T-helper 2 cell treated with Interferon-gamma antibody and Interleukin-4, amounts not matched to agents 100 ng/mL and 5 ng/mL, for 36 hours (primary cell): ENCODE results near the gene WNT4. TPM values are rescaled to one million over a fixed set of nuclear protein-coding genes. Genes with fewer than 3 reads are reported as not detected.

Experiments
- intact Hi-C: fragments of 100-400 bp; cut with micrococcal nuclease; formaldehyde crosslinking; loops from one replicate; pipeline ENCODE4 v1.15.1; 2023
- total RNA-seq: library from RNA; stranded (reverse); gene quantifications from 2 replicates; pipeline ENCODE4 v1.2.3, GENCODE V29; 2022

The WNT4 gene
- not detected in 2 replicates for total RNA-seq

DNA sequence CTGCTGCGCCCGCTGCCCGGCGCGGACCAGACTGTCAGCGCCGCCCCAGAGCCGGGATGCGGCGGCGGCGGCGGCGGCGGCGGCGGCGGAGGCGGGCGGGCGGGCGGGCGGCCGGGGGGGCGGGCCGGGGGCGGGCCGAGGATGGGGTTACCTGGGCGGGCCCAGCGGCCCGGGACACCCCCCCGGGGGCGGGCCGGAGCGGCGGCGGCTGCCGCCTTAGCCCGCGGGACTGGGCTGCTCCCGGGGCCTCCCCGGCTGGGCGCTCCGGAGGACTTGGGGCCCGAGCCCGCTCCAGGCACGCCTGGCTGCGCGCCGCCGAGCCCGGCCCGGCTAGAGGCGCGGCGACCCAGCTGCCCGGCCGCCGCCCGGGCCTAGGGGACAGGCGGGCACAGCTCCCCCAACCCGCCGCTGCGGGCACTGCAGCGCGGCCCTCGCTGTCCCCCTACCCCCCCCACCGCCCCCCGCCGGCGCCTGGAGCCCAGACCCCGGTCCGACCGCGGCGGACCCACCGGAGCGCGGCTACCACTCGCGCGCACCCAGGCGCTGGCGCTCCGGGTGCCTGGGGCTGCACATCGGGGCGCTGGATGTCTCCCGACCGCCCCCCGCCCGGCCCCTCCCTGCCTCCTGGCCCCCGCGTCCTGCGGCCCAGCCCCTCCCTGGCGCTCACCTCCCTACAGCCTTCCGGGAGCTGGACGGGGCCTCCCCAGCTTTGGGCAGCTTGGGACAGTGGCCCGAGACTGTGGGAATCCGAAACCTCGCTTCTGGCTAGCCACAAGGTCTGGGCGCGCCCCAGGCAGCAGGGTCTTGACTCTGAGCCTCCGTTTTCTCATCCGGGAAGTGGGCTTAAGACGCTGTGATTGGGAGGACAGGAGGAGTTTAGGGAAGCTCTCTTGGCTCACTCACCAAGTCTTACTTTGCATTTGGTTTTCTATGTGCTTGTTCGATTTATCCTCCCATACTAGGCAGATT is at the start of gene WNT4:
WNT4 (minus strand) TSS at position 33 of the 969 bp plus-strand sequence. CDS start 175 bp downstream, outside the sequence.
- intact Hi-C loops: no loop called here

DNA sequence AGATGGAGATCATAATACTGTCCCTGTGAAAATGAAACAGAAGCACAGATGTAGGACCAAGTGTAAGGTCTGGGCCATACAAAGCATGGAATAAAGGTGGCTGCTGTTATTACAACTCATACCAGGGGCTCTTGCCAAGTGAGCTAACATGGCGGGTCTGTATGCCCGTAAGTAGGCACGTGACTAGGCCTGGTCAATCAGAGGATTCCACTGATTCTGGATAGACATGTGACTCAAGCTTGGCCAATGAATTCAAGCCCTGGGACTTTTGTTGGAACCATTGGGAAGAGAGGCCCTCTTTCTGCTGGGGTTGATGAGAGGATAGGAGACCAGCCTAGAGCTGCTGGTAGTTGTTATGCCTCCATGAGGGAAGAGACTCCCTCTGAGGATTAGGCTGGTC is 47.8 kb upstream of the WNT4 start:
- intact Hi-C loops: no loop called here

DNA sequence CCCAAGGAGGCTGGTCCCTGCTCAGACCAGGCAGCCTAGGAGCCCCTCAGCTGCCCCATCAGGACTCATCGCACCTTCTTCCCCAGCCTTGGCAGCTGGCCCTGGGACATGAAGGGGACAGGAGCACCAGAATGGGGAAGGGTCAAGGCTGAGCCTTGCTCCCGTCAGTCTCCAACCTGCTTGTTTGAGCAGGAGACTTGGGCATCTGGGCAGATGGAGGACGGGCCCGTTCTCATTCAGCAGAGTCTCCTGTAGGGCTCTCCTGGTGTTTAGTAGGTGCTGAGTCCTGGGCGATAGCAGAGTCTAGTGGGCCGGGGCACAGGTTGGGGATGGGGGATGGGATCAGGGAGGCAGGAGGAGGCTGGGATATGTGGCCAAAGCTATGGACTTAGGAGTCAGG is 47.4 kb upstream of the WNT4 start:
- intact Hi-C loops: no loop called here

DNA sequence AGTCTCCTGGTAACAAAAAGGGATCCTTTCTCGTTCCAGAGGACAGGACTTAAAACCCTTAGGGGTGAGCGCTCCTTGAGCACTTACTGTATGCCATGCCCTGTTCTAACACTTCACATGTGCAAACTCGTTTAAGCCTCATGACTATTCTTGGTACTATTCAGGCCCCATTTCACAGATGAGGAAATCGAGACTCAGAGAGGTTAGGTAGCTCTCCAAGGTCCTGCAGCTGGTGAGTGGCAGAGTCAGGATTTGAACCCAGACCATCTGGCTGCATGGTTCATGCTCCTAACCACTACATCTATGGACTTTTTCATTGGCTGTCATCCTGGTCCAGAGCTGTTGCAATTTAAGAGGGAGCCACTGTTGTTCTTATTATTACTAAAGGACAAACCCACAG is 46.7 kb upstream of the WNT4 start:
- intact Hi-C loops: no loop called here

DNA sequence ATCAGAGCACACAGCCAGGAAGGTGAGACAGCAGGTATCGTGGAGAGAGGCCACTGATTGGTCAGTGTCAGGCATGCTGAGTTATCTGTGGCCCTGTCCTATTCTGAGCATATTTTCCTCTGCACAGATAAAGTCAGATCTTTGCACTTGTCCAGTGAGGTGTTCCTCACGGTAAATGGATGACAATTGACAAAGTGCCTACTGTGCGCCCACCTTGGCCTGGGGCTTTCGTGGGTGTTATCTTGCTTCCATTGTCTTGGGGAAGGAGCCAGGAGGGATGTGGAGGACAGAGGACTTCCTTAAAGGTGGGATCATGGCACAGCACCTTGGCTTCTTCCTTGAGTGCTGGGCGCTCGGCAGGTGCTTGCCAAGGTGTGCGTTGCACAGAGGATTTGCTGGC is 46.0 kb upstream of the WNT4 start:
- intact Hi-C loops: no loop called here

DNA sequence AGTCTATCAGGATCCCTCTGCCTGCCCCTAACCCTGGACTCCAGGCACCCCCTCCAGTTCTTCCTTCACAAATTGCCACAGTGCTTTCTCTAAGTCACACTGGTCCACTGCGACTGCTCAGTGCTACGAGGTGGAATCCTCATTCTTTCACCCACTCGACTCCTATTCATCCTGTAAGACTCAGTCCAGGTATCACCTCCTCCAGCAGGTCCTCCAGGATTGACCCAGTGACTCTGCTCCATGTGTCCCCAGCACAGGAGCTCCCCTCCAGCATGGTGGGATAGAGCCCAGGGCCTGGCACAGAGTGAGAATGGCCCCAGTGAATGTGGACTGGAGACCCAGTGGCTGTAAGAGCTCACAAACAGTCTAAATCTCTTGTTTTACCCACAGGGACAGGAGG is 45.5 kb upstream of the WNT4 start:
- intact Hi-C loops: no loop called here

DNA sequence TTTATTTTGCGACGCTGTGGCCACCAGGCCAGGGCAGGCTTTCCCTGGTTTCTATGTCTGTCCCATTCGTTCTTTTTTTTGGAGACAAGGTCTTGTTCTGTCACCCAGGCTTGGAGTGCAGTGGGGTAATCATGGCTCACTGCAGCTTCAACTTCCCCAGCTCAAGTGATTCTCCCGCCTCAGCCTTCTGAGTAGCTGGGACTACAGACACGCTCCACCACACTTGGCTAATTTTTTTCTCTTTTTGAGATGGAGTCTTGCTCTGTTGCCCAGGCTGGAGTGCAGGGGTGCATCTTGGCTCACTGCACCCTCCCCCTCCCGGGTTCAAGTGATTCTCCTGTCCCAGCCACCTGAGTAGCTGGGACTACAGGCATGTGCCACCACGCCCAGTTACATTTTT is 43.4 kb upstream of the WNT4 start:
- intact Hi-C loops: no loop called here

DNA sequence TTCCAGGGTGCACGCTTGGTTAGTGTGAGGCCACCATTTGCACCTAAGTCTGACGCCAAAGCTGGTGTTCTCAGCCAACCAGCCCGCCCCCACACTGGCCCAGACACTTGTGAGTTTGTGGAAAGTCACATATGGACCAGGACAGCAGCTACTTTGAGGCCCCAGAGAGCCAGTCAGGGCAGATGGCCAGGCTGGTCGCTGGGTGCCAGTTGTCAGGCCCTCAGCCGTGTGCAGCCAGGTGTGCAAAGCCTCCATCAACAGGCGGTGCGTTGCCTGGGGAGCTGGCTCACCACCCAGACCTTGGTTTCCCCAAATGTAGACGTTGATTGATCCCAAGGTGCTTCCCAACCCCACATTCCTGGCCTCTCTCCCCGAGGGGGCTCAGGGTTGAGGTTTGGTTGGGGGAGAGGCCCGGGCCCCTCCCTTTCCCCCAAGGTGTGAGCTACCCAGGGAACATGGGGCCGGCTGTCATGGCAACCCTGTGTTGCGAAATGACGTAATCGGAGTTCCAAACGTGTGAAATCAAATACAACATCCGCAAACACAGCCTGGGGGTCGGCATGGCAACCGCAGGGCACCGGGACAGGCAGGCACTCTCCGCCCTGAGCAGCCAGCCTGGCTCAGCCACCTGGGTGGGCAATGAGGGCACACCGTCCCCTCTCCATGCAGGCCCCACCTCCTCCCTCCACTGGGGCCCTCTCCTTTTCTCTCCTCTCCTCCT is 42.2 kb upstream of the WNT4 start:
- intact Hi-C loops: no loop called here

DNA sequence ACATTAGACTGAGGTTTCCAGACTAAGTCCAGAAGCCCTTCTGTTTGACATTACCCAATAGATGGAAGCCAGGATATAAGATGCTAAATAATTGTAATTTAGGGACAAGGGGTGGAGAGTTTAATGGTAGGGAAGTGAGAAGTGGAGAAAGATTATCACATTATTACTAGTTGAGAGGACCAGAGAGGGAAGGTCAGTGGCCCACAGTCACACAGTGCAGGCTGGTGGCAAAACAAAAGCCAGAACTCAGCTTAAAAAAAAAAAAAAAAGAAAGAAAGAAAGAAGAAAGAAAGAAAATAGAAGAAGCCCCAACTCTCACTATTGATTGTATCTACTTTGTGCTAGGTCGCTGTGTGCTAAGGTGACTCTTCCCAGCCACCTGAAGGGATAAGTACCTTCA is 41.6 kb upstream of the WNT4 start:
- intact Hi-C loops: no loop called here

DNA sequence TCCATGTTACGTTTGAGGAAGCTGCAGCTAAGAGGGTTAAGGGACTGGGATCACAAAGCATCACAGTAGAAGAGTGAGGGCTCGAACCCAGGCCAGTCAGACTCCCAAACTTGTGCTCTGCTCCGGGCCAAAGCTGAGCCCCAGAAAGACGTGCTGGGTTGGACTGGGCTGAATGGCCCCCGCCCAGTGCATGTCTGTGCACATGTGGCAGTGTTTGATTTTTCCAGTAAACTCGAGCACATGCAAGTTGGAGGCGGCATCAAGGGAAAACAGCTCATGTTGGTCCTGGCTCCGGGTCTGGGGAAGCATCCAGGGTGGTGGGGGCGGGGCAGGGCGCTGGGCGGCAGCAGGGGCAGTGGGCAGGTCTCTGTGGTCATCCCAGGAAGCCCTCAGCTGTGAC is 39.8 kb upstream of the WNT4 start:
- intact Hi-C loops: no loop called here

DNA sequence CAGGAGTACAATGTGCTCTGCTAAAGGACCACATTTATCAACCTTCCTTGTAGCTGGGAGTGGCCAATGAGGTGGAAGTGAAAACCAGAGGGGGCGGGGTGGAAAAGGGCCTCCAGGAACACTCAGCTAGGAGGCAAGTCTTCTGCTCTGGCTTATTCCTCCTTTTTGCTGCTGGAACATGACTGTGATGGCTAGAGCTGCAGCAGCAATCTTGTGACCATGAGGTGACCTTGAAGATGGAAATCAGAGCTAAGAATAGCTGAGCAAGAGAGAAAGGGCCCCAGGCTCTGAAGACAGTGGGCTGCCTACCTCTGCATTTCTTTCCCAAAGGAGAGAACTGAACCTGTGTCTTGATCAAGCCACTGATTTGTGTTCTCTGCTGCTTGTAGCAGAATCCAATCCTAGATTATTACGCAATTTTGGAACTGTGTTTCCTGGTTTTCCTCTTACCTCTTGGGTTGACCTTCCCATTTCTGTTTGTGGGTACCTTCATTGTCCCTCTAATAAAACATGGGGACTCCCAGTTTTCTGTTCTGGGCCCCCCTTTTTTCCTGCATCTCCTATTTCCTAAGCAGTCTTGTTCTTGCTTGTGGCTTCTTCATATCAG is 36.4 kb upstream of the WNT4 start:
- intact Hi-C loops: no loop called here

DNA sequence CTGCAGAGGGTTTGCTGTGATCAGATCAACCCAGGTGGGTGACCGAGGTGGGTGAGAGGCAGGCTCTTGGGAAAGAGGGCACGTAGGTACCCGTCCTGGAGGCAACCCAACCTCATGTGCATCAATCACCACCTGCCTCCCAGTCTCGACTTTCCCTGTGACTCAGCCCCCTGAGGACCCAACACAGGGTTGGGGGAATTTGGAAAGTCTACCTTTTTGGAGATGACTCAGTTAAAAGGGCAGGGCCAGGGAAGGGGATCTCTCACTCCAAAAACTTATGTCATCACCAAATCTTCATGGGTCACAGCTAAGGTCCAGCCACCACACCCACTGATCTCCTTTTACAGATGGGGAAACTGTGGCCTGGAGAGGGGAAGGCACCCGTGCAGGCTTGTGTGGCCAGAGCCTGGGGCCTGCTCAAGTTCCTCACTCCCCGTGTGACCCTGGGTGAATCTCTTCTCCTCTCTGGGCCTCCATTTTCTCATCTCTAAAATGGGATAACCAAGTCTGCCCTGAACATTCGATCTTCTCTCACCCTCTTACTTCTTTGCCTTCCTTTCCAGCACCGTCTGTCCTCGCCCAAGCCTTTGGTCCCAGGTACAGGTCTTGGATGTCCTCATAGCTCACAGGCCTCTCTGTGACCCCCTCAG is 34.6 kb upstream of the WNT4 start:
- intact Hi-C loops: no loop called here

DNA sequence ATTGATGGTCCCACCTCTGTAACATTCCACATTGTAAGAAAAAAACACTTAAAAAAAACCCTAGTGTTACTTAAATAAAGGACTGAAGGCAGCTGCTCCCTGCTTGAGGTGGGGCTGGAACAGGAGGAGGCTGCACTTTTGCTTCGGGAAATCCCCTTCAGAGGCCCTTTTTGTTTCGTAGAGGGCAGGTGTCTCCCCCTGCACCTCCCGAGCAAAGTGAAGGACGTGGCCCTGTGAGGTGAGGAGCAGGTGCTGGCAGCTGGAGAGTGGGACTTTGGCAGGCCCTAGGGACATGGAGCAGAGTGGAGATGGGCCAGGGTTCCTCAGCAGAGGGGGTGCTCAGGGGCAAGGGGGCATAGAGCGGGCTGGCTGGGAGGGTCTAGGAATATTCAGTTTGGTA is 33.4 kb upstream of the WNT4 start:
- intact Hi-C loops: no loop called here

DNA sequence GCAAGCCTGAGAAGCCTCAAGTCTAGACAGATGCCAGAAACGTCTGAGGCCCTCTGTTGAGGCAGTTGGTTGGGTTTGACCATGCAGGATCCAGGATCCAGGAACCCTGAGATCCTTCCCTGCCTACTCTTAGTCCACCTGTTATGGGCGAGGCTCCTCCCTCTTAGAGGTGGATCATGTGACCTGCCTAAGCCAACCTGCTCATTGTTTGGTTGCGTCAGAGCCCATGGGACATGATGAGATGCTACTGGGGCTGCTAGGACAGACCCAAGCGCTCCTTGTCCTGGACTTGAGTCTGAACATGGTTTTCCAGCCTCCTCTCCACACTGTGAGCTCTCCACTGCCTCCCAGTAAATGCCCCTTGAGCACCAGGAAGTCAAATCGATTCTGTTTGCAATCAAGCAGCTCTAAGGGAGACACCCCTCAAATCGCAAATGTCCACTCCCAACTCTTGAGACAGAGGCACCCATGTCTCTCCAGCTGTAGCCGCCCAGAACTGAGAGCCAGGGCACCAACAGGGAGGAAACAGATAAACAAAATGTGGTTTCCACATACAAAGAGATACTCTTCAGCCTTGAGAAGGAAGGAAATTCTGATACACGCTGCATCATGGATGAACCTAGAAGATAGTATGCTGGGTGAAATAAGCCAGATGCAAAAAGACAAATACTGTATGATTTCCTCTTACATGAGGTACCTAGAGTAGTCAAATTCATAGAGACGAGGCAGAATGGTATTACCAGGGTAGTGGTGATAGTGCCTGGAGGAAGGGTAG is 31.7 kb upstream of the WNT4 start:
- intact Hi-C loops: no loop called here

DNA sequence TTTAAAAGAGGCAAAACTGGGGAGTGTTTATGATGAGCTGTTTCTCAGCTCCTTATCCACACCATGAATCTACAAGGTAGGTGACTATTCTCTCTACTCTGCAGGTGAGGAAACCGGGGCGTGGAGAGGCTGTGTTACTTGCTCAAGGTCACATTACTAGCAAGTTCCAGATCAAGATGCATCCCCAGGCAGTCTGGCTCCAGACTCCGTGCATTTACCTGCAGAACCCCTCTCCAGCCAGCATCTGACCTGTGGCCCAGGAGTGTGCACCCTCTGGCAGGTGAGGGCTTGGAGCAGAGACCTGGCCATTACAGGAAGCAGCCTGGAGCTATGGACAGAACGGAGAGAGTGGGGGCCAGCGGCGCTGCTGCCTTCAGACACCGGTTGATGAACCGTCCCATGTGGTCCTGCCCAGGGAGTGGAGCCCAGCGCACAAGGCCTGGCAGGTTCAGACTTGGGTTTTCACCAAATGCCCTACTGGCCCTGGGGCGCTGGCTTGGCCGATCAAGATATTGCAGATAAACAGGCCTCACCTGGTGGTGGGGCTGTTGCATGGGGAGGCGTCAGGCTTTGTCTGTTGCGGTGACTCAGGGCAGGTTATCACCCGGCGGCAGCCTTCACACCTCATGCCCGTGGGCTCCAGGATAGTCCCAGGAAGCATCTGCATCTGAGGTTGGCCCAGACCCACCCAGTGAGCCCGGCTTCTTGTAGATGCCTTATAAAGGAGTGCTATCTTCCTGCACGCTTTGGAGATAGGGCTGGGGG is 29.2 kb upstream of the WNT4 start:
- intact Hi-C loops: no loop called here

DNA sequence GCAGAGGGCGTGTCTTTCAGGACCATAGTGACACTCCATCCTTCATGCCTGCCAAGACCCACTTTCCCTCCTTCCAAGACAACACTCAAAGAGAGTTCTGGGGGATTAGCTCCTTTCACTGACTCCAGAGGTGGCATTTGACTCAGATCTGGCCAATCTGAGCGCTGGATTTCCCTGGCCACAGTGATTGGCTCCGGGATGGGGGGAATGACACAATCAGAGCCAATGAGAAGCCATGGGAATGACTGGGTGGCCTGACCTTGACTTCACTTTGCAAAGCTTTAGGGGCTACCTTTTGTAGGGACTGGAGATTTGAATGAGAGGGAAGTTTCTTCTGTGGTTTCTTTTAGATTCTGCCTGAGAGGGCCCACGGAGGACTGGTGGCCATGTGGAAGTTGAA is 26.9 kb upstream of the WNT4 start:
- intact Hi-C loops: no loop called here

DNA sequence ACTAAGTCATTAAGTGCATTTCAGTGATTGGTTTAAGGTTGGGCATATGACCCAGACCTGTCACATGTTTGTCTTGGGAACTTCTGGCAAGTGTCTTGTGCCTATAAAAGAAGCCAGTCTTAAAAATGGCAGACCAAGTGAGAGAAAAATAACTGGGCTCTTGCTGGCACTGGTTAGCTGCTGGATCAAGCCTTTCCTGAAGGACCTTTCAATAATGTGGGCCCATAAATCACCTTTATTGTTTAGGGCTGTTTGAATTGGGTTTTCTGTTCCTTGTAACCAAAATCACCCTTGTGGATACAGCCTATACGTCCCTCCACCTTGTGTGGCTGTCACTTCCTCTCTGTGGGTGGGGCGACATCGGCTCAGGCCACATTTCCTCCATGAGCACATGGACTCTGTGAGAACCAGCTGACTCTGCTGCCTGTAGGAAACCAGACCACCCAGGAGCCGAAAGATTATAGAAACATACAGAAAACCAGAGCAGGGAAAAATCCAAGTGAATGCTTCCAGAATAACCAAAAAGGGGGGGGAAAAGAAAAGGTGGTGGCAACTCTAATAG is 25.6 kb upstream of the WNT4 start:
- intact Hi-C loops: no loop called here

DNA sequence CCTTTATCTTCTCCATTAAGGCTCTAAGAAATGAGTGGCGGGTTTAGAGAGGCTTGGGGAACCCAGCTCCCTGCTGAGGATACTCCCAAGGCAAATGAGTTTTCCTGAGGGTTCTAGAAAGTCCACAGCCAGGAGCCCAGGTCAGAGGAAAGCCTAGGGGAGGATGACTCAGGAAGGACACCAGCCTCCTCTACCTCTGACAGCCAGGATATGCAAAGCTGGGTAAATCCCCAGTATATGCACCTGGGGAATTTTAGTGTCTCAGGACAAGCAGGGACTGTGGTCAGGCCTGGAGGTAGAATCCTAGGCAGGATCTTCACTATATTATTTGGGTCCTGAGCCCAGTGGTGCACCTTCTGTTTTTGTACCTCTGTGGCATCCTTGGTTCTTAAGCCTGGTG is 23.5 kb upstream of the WNT4 start:
- intact Hi-C loops: no loop called here

DNA sequence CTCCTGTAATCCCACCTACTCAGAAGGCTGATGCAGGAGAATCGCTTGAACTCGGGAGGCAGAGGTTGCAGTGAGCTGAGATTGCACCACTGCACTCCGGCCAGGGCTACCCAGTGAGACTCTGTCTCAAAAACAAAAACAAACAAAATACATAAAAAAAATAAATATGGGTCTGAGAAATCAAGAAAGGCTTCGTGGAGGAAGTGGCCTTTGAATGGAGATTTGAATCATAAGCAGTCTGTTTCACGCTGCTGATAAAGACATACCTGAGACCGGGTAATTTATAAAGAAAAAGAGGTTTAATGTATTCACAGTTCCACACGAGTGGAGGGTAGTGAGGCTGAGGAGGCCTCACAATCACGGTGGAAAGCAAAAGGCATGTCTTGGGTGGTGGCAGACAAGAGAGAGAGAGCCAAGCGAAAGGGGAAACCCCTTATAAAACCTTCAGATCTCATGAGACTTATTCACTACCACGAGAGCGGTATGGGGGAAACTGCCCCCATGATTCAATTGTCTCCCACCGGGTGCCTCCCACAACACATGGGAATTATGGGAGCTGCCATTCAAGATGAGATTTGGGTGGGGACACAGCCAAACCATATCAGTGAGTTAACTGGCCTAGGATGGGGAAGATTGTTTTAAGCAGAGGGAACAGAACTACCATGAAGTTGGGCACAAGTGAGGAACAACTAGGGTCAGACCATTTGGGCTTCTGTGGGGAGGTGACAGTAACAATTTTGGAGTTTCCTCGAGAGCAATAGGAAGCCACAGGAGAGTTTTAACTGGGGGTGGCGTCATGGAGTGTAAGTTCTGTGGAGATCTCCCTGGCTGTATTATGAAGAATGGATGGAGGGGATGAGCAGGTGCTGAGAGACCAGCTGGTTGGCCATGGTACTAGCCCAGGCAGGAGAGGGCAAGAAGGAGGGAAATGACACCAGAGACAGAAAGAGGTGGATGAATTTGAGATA is 22.2 kb upstream of the WNT4 start:
- intact Hi-C loops: no loop called here
